Nephron progenitor cell (in vitro differentiated cells): Measurements from ENCODE around the gene GANC.
A peak's percentile ranks its signal among the peaks of the same experiment; 100 is the strongest.
"Not testable (repeated sequence)": the region's sequence is repeated elsewhere in the genome, so short reads cannot be mapped to it uniquely, and the experiment has no call there.

ENCODE experiments used
- DNase-seq: peaks from one replicate; pipeline ENCODE4 v3.0.0; 2021
- H3K27ac Mint-ChIP-seq: 2 replicates; pipeline ENCODE4 v1.8.0; 2021; ENCODE audit warnings: mild to moderate bottlenecking, moderate library complexity, mixed read lengths
- H3K27me3 Mint-ChIP-seq: 2 replicates; pipeline ENCODE4 v1.8.0; 2021; ENCODE audit warnings: mild to moderate bottlenecking, low read depth, mixed read lengths; ENCODE audit not compliant: poor library complexity
- H3K36me3 Mint-ChIP-seq: 2 replicates; pipeline ENCODE4 v1.8.0; 2021; ENCODE audit warnings: low read depth, mixed read lengths
- H3K4me1 Mint-ChIP-seq: 2 replicates; pipeline ENCODE4 v1.8.0; 2021; ENCODE audit warnings: mixed read lengths
- H3K4me3 Mint-ChIP-seq: 2 replicates; pipeline ENCODE4 v1.8.0; 2021; ENCODE audit warnings: mild to moderate bottlenecking, moderate library complexity, mixed read lengths
- H3K9me3 Mint-ChIP-seq: 2 replicates; pipeline ENCODE4 v1.8.0; 2021; ENCODE audit warnings: mild to moderate bottlenecking, moderate library complexity, mixed read lengths
- TF ChIP-seq, protein P1 (sequence below): fragments of 200-600 bp; sonication (generic); IDR thresholded peaks from 2 replicates; pipeline ENCODE4 v1.5.0; 2021; ENCODE audit warnings: antibody characterized with exemption

Gene GANC, protein sequence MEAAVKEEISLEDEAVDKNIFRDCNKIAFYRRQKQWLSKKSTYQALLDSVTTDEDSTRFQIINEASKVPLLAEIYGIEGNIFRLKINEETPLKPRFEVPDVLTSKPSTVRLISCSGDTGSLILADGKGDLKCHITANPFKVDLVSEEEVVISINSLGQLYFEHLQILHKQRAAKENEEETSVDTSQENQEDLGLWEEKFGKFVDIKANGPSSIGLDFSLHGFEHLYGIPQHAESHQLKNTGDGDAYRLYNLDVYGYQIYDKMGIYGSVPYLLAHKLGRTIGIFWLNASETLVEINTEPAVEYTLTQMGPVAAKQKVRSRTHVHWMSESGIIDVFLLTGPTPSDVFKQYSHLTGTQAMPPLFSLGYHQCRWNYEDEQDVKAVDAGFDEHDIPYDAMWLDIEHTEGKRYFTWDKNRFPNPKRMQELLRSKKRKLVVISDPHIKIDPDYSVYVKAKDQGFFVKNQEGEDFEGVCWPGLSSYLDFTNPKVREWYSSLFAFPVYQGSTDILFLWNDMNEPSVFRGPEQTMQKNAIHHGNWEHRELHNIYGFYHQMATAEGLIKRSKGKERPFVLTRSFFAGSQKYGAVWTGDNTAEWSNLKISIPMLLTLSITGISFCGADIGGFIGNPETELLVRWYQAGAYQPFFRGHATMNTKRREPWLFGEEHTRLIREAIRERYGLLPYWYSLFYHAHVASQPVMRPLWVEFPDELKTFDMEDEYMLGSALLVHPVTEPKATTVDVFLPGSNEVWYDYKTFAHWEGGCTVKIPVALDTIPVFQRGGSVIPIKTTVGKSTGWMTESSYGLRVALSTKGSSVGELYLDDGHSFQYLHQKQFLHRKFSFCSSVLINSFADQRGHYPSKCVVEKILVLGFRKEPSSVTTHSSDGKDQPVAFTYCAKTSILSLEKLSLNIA (N-terminal part only)

DNA sequence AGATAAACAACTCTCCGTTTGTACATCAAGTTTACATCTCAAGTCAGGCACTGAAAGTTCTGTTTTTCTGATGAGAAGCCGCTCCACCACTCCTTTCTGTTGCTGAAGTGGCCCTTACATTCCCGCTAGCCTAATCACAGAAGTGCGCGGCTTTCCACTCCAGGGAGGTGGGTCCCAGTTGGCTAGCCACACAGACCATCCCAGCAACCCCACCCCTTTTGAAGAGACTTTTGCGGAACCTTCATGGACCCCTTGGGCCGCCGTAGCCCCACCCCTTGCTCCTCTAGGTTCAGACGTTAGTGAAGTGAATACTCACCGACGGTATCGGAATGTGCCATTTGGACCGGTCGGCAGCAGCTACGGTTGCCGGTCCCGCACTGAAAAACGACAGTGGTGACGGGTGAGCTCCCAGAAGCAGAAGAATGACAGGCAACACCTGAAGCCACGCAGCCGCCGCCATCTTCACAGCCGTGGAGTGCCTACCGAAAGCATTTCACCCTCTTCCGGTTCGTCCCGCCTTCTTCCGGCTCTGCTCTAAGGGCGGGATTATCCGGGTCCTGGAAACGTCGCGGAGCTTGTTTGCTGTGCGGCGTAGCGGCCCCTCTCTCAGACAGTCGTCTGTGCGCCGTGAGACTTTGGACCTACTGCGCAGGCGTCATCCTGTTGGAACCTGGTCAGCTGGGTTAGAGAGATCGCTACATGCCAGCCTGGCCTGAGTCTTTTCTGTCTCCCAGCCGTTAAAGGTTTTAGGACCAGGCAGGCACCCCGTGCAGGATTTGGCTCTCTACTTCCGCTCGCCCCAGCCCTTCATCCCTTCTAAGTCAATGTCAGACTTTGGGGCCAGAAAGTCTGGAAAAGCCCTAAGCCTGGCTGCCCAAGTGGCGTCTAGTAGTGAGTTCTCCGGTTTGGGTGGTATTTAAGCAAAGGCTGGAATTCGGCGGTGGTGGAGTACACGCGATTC lies at the start of gene GANC, which contains the start of gene TMEM87A:
Gene GANC, plus strand, starts transcription at position 263 of the 961 bp plus-strand sequence. CDS start 1,281 bp downstream, outside the sequence.
Gene TMEM87A, minus strand, starts transcription at position 495 of the 961 bp plus-strand sequence. Its CDS starts 35 bp downstream, at position 460.
- peak within 1 kb of the TSS; percentile 100 for H3K27ac Mint-ChIP-seq
- H3K4me1 Mint-ChIP-seq: peaks cover 48% of the 10 kb centered on the region
- peak within 1 kb of the TSS; percentile 97 for H3K4me3 Mint-ChIP-seq
- H3K36me3 Mint-ChIP-seq: peaks cover 32% of the 10 kb centered on the region
- peak; percentile 94 for DNase-seq
- no peaks in the 10 kb centered on the region for H3K9me3 Mint-ChIP-seq
- TF ChIP-seq, protein P1, sequence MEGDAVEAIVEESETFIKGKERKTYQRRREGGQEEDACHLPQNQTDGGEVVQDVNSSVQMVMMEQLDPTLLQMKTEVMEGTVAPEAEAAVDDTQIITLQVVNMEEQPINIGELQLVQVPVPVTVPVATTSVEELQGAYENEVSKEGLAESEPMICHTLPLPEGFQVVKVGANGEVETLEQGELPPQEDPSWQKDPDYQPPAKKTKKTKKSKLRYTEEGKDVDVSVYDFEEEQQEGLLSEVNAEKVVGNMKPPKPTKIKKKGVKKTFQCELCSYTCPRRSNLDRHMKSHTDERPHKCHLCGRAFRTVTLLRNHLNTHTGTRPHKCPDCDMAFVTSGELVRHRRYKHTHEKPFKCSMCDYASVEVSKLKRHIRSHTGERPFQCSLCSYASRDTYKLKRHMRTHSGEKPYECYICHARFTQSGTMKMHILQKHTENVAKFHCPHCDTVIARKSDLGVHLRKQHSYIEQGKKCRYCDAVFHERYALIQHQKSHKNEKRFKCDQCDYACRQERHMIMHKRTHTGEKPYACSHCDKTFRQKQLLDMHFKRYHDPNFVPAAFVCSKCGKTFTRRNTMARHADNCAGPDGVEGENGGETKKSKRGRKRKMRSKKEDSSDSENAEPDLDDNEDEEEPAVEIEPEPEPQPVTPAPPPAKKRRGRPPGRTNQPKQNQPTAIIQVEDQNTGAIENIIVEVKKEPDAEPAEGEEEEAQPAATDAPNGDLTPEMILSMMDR: no peak
- H3K27me3 Mint-ChIP-seq: no peaks in the 10 kb centered on the region

DNA sequence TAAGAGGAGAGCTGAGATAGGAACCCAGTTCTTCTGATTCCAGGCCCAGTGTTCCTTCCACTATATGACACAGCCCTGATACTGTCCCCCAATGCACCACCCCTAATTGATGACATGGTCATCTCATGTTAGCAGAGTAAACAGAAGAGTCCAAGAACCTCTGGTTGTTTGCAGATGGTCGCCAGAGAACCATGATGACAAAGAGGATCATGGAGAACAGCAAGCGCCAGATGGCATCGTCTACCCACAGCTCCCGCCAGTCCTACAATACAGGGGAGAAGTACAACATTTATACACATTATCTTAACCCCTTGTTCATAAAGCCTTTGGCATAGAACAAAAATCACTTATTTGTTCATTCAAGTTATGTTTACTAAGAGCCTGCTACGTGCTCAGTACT lies 46.4 kb upstream of the GANC start:
- TF ChIP-seq, protein P1: no peak
- no peak for DNase-seq
- Mint-ChIP-seq H3K27me3 (no peaks in the 10 kb centered on the region), H3K4me1 (no peaks in the 10 kb centered on the region), H3K9me3 (no peaks in the 10 kb centered on the region), H3K4me3 (no peak overlapping the region), H3K36me3 (peaks cover 62% of the 10 kb centered on the region), H3K27ac (no peak overlapping the region)

DNA sequence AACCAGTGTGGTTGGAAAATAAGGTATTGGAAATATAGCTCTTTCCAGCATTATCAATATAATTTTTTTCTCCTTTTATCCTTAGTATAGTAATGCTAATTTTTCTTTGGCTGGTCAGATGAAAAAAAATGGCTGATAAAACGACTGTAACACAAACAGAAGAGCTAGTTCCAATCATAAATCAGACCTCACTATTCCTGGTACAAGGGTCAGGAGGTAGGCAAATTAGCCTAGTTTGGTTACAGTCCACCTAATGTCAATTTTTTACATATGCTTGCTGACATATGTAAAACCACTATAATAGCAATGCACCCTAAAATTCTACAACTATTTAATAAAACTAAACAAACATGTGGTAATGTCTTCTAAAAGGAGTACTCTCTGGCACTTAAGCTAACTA lies 45.0 kb upstream of the GANC start:
- DNase-seq: no peak
- Mint-ChIP-seq H3K36me3 (peaks cover 60% of the 10 kb centered on the region), H3K9me3 (no peaks in the 10 kb centered on the region), H3K27ac (no peak overlapping the region), H3K4me1 (no peaks in the 10 kb centered on the region), H3K4me3 (no peak overlapping the region), H3K27me3 (no peaks in the 10 kb centered on the region)
- TF ChIP-seq, protein P1: no peak

DNA sequence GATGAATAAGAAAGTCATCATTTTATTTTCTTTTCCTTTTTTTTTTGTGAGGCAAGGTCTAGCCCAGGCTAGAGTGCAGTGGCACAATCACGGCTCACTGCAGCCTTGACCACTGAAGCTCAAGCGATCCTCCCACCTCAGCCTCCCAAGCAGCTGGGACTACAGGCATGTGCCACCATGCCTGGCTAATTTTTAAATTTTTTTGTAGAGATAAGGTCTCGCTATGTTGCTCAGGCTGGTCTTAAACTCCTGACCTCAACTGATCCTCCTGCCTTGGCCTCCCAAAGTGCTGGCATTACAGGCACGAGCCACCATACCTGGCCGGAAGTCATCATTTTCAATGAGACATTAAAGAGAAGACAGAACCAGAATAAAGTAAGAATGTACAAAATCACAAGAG lies 44.0 kb upstream of the GANC start:
- Mint-ChIP-seq H3K27ac (peak overlapping the region; percentile 1), H3K36me3 (peaks cover 52% of the 10 kb centered on the region)
- H3K27me3 Mint-ChIP-seq, H3K4me3 Mint-ChIP-seq, H3K4me1 Mint-ChIP-seq, DNase-seq, H3K9me3 Mint-ChIP-seq: not testable (repeated sequence)

DNA sequence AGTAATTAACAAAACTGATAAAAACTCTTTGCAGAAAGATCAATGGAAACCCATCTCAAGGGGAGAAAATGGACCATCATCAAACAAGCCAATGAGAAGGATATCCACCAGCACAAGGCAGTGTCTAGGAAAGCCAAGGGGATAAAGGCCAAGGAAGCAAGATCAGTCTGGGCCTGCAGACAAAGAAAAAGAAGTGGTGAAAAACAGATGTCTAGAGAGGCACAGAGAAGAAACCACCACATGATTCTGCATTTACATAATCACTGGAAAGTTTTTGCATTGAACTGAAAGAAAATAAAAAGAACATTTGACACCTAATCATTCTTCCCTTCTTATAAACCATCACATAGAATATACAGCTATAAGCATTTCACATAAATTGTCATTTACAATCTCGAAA lies 41.9 kb upstream of the GANC start:
- Mint-ChIP-seq H3K4me3 (no peak overlapping the region), H3K4me1 (no peaks in the 10 kb centered on the region), H3K9me3 (no peaks in the 10 kb centered on the region), H3K27ac (no peak overlapping the region), H3K36me3 (peaks cover 51% of the 10 kb centered on the region), H3K27me3 (no peaks in the 10 kb centered on the region)
- TF ChIP-seq, protein P1: no peak
- no peak for DNase-seq
